ENCODE results near the gene HAP1.
"Not testable (repeated sequence)": the region's sequence is repeated elsewhere in the genome, so short reads cannot be mapped to it uniquely, and the experiment has no call there.

The HAP1 gene, protein sequence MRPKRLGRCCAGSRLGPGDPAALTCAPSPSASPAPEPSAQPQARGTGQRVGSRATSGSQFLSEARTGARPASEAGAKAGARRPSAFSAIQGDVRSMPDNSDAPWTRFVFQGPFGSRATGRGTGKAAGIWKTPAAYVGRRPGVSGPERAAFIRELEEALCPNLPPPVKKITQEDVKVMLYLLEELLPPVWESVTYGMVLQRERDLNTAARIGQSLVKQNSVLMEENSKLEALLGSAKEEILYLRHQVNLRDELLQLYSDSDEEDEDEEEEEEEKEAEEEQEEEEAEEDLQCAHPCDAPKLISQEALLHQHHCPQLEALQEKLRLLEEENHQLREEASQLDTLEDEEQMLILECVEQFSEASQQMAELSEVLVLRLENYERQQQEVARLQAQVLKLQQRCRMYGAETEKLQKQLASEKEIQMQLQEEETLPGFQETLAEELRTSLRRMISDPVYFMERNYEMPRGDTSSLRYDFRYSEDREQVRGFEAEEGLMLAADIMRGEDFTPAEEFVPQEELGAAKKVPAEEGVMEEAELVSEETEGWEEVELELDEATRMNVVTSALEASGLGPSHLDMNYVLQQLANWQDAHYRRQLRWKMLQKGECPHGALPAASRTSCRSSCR

GRCh38 chr17:41734139-41734948, at the start of gene HAP1:
TSS of gene HAP1 (minus strand) at chr17:41734643. CDS start at chr17:41734634, 9 bp downstream.
- DNase-seq = peak; percentile 66

DNA sequence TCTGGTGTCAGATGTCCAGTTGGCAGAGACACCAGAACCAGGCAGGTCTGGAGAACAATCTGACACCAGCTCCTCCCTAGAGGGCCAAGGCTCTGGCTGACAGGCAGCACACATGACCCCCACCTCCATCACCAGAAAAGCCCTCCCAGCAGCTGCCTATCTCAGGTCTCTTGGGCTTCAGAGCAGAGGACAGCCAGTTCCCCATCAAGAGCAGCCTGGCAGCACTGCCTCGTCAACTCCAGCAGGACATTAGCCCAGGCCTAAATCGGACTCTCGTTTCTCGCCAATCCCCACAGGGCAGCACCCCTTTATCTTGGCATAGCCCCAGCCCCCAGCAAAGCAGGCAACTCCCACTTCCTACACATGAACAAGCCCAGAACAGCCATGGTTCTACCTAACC, 47.7 kb upstream of the HAP1 start:
- no peak for DNase-seq

DNA sequence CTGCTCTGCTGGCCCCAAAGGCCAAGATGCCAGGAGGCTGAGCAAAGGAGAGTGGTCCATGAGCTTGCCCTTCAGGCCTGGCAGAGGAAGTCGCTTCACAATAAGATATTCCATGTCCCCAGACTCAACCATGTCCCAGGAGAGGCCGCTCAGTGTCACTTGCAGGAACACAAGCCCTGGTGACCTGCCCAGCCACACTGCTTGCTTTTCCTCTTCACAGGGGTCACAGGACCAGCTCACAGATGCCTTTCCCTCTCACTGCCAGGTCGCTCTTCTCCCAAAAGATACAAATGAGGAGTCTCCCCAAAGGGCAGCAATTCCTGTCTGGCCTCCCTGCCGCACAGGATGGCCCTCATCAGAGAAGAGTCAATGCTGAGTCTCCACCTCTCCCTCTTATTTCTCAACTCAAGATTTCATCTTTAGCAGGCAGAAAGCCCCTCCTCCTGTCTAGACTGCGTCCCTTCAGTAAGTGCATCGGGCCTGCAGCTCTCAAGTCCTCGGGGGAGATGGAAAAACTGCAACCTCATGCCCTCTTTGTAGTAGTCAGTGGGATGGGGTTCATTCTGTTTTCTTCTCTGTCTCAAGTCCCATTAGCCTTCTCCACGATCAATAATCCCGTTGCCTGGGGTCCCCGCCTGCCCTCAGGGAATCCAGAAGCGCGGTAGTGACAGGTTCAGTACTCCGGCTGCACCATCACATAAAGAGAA, 47.1 kb upstream of the HAP1 start:
- DNase-seq = no peak

- DNase-seq = no peak
These were observed 45.5 kb upstream of the HAP1 start for GRCh38 chr17:41779954-41780353.

DNA sequence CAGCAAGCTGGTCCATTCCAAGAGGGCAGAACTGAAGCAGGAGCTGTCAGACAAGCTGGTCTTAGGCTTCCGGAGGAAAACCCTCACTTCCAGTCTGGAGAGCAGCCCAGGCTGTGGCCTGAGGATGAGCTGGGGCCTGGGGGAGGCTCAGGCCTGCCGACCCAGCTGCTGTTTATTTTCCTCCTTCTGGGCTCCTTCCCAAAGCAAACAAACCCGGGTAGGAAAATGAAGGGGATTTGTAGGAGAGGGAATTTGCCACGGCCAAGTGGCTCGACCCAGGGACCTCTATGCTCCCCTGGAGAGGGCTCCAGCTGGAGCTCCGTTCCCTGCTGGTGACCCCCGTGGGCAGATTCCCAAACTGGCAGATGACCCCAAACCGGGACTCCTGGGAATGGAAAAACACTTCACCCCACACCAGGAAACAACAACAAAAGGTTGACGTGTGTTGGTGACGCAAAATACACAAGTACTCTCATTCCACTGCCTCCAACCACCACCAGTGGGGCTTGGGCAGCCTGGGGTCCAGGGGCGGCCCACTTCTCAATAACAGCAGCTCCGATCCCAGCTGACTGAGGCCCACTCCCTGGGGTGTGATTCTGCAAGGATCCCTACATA, 43.2 kb upstream of the HAP1 start:
- no peak for DNase-seq

DNA sequence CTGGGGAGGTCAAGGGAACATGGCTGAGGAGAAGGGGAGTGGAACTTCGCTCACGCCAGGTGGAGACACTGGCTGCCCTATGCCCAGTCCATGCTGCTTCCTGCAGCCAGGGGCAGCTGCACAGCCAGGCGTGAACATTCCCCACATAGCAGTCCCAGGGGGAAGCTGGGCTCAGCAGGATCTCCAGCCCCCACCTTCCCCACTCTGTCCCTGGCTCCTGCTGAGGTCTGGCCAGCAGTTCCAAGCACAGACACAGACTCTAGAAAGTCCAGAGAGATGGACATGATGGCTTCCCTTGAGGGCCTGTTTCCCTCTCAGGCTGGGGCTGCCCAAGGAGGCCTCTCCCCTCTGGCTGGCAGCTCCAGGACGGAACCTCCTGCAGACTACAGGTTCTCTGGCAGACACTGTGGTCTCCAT, 42.7 kb upstream of the HAP1 start:
- DNase-seq = no peak

DNA sequence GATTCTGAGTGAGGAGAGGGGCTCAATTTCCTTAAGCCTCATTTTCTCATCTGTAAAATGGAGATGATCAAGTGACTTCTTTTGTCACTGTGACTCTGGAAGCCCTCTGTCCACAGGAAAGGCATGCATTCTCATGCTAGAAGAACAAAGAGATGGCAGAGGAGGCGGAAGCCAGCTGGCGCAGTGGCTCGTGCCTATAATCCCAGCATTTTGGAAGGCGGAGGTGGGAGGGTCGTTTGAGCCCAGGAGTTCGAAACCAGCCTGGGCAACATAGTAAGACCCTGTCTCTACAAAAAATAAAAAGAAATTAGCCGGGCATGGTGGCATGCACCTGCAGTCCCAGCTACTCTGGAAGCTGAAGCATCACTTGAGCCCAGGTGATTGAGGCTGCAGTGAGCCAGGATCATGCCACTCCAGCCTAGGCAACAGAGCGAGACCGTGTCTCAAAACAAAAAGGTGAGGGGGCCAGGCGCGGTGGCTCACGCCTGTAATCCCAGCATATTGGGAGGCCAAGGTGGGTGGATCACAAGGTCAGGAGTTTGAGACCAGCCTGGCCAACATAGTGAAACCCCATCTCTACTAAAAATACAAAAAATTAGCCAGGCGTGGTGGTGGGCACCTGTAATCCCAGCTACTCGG, 41.9 kb upstream of the HAP1 start:
- DNase-seq = not testable (repeated sequence)

DNA sequence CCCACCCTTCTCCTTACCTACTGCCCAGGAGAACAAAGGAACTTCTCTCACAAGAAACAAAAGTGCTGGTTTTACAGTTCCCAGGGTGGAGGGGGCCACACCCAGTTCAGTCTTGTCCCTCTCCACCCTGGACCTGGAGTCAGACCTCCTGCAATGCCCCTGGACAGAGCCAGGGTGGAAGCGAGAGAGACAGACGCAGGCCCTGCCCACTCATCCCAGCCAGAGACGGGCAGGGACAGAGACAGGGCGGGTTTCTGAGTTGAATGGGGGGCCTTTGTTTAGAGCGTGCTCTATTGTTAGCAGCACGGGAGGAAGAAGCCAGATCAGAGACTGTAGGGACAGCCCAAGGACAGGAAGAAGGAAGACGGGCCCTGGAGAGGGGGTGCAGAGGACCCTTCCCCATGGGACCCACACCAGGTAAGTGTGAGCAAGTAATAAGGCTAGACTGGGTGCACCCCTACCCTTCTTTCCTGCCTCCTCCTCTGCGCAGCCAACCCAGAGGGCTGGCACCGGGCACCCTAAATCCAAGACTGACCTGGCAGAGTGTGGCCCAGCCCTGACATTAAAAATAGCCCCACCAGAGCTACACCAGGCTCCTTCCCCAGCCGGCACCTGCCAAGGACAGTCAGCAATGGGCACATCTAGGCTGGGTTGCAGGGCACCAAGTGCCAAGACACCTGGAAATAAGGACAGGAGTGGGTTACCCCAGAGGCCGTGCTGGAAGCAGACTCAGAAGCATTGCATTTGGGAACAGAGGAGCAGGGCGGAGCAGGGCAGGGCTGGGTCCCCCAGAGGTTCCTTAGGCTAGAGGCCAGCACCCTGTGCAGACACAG, 41.2 kb upstream of the HAP1 start:
- DNase-seq = no peak

DNA sequence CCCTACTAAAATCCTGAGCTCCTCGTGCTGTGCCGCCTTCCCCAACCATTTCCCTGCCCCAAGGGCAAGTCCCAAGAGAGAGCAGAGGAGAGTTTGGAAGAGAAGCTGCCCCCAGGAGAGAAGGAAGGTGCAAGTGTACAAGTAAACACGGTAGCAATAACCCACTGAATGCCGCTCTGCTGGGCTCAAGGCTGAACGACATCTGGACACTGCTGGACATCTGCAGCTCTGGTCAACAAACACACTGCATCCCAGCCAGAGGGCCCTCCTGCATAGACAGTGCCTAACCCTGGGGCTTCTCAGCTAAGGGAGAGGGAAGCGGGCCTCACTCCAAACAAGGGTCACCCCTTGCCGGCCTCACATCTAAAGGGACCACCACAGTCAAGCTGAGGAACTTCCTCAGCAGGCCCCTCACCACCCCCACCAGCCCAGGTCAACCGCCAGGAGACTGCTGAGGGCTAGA, 39.3 kb upstream of the HAP1 start:
- no peak for DNase-seq

GRCh38 chr17:41773190-41773588, 38.7 kb upstream of the HAP1 start:
- DNase-seq = no peak

GRCh38 chr17:41772586-41773189, 38.2 kb upstream of the HAP1 start:
- DNase-seq = no peak

DNA sequence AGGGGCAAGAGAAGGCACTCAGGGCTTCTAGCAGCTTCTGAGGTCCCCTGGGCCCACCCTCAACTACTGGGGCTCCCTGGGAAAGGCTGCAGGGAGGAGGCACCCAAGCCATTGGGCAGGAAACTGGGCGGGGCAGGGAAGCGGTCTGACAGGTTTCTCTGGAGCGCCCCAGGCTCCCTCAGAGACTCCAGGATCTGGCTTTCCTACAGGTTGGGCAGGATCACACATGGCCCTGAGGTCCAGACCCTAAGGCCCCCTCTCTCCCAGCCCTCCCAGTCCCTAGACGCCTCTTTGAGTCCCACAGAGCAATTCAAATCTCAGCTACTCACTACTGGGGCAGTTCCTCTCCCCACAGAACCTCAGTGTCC, 37.8 kb upstream of the HAP1 start:
- no peak for DNase-seq

GRCh38 chr17:41771389-41772206, 37.2 kb upstream of the HAP1 start:
- no peak for DNase-seq

DNA sequence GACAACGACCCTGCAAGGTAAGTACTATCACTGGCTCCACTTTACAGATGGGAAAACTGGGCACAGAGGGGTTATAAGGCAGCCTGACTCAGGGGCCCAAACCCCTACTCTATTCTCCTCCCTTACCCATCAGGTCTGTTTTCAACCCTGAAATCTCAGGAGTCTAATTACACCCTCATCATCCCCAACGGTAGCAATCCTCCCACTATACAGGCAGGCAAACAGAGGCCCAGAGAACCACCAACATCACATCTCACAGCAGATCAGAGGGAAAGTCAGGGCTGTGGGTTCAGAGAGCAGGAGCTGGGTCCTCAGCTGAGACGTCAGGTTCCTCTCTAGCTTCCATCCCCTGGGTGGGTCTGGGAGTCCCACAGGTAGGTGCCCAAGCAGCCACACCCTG, 35.5 kb upstream of the HAP1 start:
- DNase-seq = no peak

- DNase-seq = no peak
These were observed 35.0 kb upstream of the HAP1 start for GRCh38 chr17:41769346-41769862.

- no peak for DNase-seq
These were observed 34.3 kb upstream of the HAP1 start for GRCh38 chr17:41768682-41769288.

DNA sequence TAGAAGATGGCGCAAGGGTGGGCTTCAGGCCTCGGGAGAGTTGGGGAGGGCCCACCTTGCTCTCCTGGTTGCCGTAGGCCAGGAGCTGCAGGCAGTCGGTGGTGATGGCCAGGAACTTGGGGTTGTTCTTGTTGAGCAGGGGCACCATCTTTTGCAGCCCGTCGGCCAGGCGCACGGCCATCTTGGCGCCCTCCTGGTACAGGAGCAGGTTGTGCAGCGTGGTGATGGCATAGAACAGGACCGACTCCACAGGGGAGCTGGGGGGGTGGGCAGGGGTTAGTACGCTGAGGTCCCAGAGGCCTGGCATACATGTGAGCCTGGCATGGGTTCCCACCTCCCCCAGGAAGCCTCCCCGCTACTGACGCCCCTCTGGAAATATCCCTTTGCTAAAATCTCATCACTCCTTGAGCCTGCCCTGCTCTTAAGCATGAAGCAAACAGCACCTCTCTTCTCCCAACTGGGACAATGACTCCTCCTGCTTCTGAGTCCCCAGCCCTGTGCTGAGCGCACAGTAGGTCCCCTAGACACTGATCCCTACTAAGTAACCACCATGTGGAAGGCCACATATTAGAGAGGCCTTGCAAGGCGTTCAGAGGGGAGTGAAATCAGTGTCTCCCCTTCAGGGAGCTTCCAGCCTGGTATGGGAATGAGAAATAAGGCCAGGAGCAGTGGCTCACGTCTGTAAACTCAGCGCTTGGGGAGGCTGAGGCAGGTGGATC, 33.0 kb upstream of the HAP1 start:
- DNase-seq = no peak

DNA sequence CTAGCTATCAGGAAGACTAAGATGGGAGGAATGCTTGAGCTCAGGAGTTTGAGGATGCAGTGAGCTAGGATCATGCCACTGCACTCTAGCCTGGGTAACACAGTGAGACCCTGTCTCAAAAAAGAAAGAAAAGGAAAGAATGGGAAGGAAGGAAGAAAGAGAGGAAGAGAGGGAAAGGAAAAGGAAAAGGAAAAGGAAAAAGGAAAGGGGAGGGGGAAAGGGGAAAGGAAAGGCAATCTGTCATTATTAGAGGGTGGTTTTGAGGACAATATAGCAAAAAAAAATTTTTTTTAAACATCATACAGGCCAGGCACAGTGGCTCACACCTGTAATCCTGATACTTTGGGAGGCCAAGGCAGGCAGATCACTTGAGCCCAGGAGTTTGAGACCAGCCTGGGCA, 31.7 kb upstream of the HAP1 start:
- no peak for DNase-seq

All from activated CD8-positive, alpha-beta memory T cell treated with anti-CD3 and anti-CD28 coated beads for 24 hours (primary cell).